WTC11 (cell line): Measurements from ENCODE around the gene TACC2. TPM values are rescaled to one million over a fixed set of nuclear protein-coding genes. Genes with fewer than 3 reads are reported as not detected.

ENCODE experiments used
- ATAC-seq: fragments of 200-7000 bp; cut with Tn5 transposase; 2 replicates; pipeline ENCODE4 v1.10.0; 2021; ENCODE audit warnings: mild to moderate bottlenecking, moderate library complexity
- CTCF ChIA-PET: fragments of 300-600 bp; sonication (Branson Sonifier 250); formaldehyde crosslinking; loops from one replicate; lab custom pipeline; 2021; ENCODE audit warnings: antibody characterized with exemption; lab: Charles Lee
- POLR2A ChIA-PET: fragments of 350-600 bp; sonication (Branson Sonifier 250); formaldehyde crosslinking; loops from one replicate; lab custom pipeline; 2021; ENCODE audit warnings: antibody characterized with exemption; lab: Charles Lee
- DNase-seq: peaks from one replicate; pipeline ENCODE4 v3.0.0; 2021; ENCODE audit warnings: low spot score
- H3K27ac Mint-ChIP-seq: 2 replicates; pipeline ENCODE4 v1.8.0; 2021; ENCODE audit warnings: mixed read lengths
- H3K27me3 Mint-ChIP-seq: 2 replicates; pipeline ENCODE4 v1.8.0; 2021; ENCODE audit warnings: low read depth, mild to moderate bottlenecking, moderate library complexity, mixed read lengths
- H3K36me3 Mint-ChIP-seq: 2 replicates; pipeline ENCODE4 v1.8.0; 2021; ENCODE audit warnings: mixed read lengths
- H3K4me1 Mint-ChIP-seq: 2 replicates; pipeline ENCODE4 v1.8.0; 2022; ENCODE audit warnings: mixed read lengths
- H3K4me3 Mint-ChIP-seq: 2 replicates; pipeline ENCODE4 v1.8.0; 2021; ENCODE audit warnings: mild to moderate bottlenecking, moderate library complexity, mixed read lengths
- H3K9me3 Mint-ChIP-seq: 2 replicates; pipeline ENCODE4 v1.8.0; 2021; ENCODE audit warnings: mixed read lengths
- ATF1 ChIP-seq: sonication (generic); formaldehyde crosslinking; IDR thresholded peaks from 2 replicates; pipeline ENCODE4 v1.8.1; 2023; ENCODE audit warnings: mild to moderate bottlenecking, moderate library complexity, missing genetic modification reagents
- EMX1 ChIP-seq: fragments of 250-450 bp; sonication (Bioruptor Pico); IDR thresholded peaks from 2 replicates; pipeline ENCODE4 v1.8.0; 2021; ENCODE audit warnings: mild to moderate bottlenecking
- ESRRA ChIP-seq: sonication (generic); formaldehyde crosslinking; IDR thresholded peaks from 2 replicates; pipeline ENCODE4 v1.8.1; 2022; ENCODE audit warnings: mild to moderate bottlenecking, missing genetic modification reagents, borderline replicate concordance
- FOXJ3 ChIP-seq: sonication (generic); formaldehyde crosslinking; IDR thresholded peaks from 2 replicates; pipeline ENCODE4 v1.9.0; 2021; ENCODE audit warnings: missing genetic modification reagents, mild to moderate bottlenecking, borderline replicate concordance
- FOXK1 ChIP-seq: sonication (generic); formaldehyde crosslinking; IDR thresholded peaks from 2 replicates; pipeline ENCODE4 v1.8.0; 2022; ENCODE audit warnings: mild to moderate bottlenecking, moderate library complexity, missing genetic modification reagents
- GTF2I ChIP-seq: fragments of 250-450 bp; sonication (Bioruptor Pico); conservative IDR thresholded peaks from 2 replicates; pipeline ENCODE4 v1.4.0; 2021; ENCODE audit warnings: mild to moderate bottlenecking
- IRF2 ChIP-seq: sonication (generic); formaldehyde crosslinking; IDR thresholded peaks from 2 replicates; pipeline ENCODE4 v1.8.0; 2022; ENCODE audit warnings: low read depth, missing genetic modification reagents, borderline replicate concordance
- KAT7 ChIP-seq: sonication (generic); formaldehyde crosslinking; IDR thresholded peaks from 2 replicates; pipeline ENCODE4 v1.8.1; 2023; ENCODE audit warnings: missing genetic modification reagents, mild to moderate bottlenecking, borderline replicate concordance
- RELA ChIP-seq: sonication (generic); formaldehyde crosslinking; IDR thresholded peaks from 2 replicates; pipeline ENCODE4 v1.8.1; 2022; ENCODE audit warnings: missing genetic modification reagents, mild to moderate bottlenecking, borderline replicate concordance
- SMAD3 ChIP-seq: sonication (generic); formaldehyde crosslinking; IDR thresholded peaks from 2 replicates; pipeline ENCODE4 v1.8.0; 2022; ENCODE audit warnings: missing genetic modification reagents, mild to moderate bottlenecking, borderline replicate concordance
- SMAD4 ChIP-seq: sonication (generic); formaldehyde crosslinking; IDR thresholded peaks from 2 replicates; pipeline ENCODE4 v1.8.0; 2022; ENCODE audit warnings: mild to moderate bottlenecking, missing genetic modification reagents
- SOX15 ChIP-seq: fragments of 250-450 bp; sonication (Bioruptor Pico); IDR thresholded peaks from 2 replicates; pipeline ENCODE4 v1.9.0; 2021; ENCODE audit warnings: mild to moderate bottlenecking
- SP1 ChIP-seq: sonication (generic); formaldehyde crosslinking; conservative IDR thresholded peaks from 2 replicates; pipeline ENCODE4 v1.8.1; 2022; ENCODE audit warnings: missing genetic modification reagents
- ZBTB21 ChIP-seq: sonication (generic); formaldehyde crosslinking; IDR thresholded peaks from 2 replicates; pipeline ENCODE4 v1.8.1; 2023; ENCODE audit warnings: mild to moderate bottlenecking, missing genetic modification reagents, borderline replicate concordance
- ZNF138 ChIP-seq: sonication (generic); formaldehyde crosslinking; conservative IDR thresholded peaks from 2 replicates; pipeline ENCODE4 v1.8.1; 2022; ENCODE audit warnings: mild to moderate bottlenecking, moderate library complexity, missing genetic modification reagents
- total RNA-seq: library from RNA; stranded (reverse); gene quantifications from 3 replicates; pipeline ENCODE4 v1.2.3, GENCODE V29; 2021
- TF ChIP-seq, protein P1 (sequence below): sonication (generic); formaldehyde crosslinking; IDR thresholded peaks from 2 replicates; pipeline ENCODE4 v1.8.1; 2022; ENCODE audit warnings: low read depth, mild to moderate bottlenecking, moderate library complexity, missing genetic modification reagents, borderline replicate concordance
- TF ChIP-seq, protein P2 (sequence below): fragments of 250-450 bp; sonication (Bioruptor Pico); IDR thresholded peaks from 2 replicates; pipeline ENCODE4 v1.9.0; 2021; ENCODE audit warnings: mild to moderate bottlenecking, borderline replicate concordance
- TF ChIP-seq, protein P3 (sequence below): fragments of 250-450 bp; sonication (Bioruptor Pico); IDR thresholded peaks from 2 replicates; pipeline ENCODE4 v1.8.0; 2021; ENCODE audit warnings: mild to moderate bottlenecking
- TF ChIP-seq, protein P4 (sequence below): fragments of 250-450 bp; sonication (Bioruptor Pico); IDR thresholded peaks from 2 replicates; pipeline ENCODE4 v2.1.2; 2022; ENCODE audit warnings: mild to moderate bottlenecking, moderate library complexity

TACC2 gene
- total RNA-seq, 1 experiment from 2014 or later: 28.9 TPM

DNA sequence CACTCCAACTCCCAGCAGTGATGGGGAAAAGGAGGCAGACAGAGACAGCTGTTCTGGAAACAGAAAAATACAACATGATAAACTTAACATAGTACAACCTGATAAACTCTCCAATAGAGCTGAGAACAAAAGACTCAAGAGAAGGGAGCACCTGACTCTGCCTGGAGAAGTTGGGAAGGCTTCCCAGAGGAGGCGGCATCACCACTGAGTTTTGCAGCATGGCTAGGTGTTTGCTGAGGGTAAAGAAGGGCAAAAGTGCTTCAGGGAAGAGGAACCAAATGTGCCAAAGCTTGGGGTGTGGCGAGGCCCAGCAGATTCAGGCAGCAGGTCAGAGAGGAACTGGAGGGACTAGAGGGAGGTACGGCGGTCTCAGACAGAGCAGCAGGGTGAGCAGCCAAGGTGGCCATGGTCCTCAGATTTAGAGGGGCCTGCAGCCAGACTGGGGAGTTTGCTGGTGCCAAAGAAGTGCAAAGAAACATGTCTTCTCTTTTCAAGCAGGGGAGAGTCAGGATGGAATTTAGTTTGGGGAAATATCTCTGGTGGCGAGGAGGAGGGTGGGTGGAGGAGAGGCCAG, 162.2 kb downstream of the TACC2 start:
- Mint-ChIP-seq H3K27me3 (no peaks in the 10 kb centered on the region), H3K4me1 (peaks cover 38% of the 10 kb centered on the region), H3K36me3 (peaks cover 3% of the 10 kb centered on the region), H3K27ac (peak overlapping the region; percentile 74; the same call in 1 of the 2 replicates), H3K9me3 (no peaks in the 10 kb centered on the region), H3K4me3 (no peak overlapping the region)
- TF ChIP-seq ZBTB21 (CRISPR knock-in tag): no peak
- TF ChIP-seq FOXK1 (CRISPR knock-in tag): no peak
- DNase-seq (no peak), ATAC-seq (no peak)
- ChIA-PET CTCF (no interaction called here), POLR2A (no interaction called here)

DNA sequence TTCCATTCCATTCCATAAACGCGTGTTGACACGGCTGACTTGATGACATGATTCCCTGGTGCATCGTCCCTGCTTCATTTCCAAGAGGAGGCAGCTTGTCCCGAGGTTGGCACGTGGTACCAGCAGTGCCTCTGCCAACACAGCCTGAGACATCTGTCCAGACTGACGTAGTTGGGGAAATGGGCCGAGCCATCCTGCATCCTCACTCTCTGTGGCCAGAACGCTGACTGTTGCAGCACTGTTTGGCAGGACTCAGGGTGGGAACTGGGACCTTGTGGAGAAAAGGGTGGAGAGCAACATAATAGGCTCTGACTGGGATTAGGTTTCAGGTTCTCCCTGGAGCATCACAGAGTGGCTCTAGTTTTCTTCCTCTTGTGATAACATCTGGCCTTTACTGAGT, 163.6 kb downstream of the TACC2 start:
- H3K27ac Mint-ChIP-seq: peak overlapping the region; percentile 43; the same call in 1 of the 2 replicates
- ChIA-PET CTCF (no interaction called here), POLR2A (no interaction called here)
- TF ChIP-seq SP1 (CRISPR knock-in tag): no peak
- no peak for TF ChIP-seq ESRRA (CRISPR knock-in tag)
- TF ChIP-seq, protein P1, sequence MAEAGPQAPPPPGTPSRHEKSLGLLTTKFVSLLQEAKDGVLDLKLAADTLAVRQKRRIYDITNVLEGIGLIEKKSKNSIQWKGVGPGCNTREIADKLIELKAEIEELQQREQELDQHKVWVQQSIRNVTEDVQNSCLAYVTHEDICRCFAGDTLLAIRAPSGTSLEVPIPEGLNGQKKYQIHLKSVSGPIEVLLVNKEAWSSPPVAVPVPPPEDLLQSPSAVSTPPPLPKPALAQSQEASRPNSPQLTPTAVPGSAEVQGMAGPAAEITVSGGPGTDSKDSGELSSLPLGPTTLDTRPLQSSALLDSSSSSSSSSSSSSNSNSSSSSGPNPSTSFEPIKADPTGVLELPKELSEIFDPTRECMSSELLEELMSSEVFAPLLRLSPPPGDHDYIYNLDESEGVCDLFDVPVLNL (CRISPR knock-in tag): no peak
- DNase-seq: no peak
- ATAC-seq: no peak
- H3K9me3 Mint-ChIP-seq: no peaks in the 10 kb centered on the region
- no peak overlapping the region for H3K4me3 Mint-ChIP-seq
- peaks cover 3% of the 10 kb centered on the region for H3K36me3 Mint-ChIP-seq
- H3K4me1 Mint-ChIP-seq: peaks cover 51% of the 10 kb centered on the region
- no peaks in the 10 kb centered on the region for H3K27me3 Mint-ChIP-seq

DNA sequence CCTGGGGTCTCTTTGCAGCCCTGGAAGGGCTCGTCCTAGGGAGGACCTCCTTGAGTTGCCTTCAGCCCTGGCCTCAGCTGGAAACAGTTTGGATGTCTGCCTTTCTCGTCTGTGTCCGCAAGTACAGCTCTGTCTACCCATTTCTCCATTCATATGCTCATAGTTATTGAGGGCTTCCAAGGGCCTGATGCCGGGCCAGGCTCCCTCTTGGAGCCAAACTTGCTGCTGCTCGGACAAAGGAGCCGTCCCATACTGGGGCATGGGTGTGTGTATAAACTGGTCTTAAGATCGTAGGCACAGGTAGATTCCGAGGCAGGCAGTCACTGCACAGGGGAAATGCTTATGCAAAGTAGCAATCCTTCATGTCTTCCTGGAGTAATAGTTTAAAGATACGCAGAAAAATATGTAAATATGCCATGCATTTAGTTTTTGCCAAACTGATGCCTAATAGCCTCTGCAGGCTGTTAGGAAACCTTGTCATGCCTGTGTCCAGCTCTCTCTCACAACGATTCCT, 165.1 kb downstream of the TACC2 start:
- ATAC-seq (no peak), DNase-seq (no peak)
- no peak overlapping the region for H3K4me3 Mint-ChIP-seq
- POLR2A ChIA-PET: interaction anchor here (1.1 kb wide), 1 partner anchor 9 kb away, joined by 3 read pairs; no protein-coding TSS in a partner anchor
- no peaks in the 10 kb centered on the region for H3K36me3 Mint-ChIP-seq
- no peaks in the 10 kb centered on the region for H3K27me3 Mint-ChIP-seq
- H3K27ac Mint-ChIP-seq: peak overlapping the region; percentile 84
- TF ChIP-seq RELA: no peak
- TF ChIP-seq, protein P2, sequence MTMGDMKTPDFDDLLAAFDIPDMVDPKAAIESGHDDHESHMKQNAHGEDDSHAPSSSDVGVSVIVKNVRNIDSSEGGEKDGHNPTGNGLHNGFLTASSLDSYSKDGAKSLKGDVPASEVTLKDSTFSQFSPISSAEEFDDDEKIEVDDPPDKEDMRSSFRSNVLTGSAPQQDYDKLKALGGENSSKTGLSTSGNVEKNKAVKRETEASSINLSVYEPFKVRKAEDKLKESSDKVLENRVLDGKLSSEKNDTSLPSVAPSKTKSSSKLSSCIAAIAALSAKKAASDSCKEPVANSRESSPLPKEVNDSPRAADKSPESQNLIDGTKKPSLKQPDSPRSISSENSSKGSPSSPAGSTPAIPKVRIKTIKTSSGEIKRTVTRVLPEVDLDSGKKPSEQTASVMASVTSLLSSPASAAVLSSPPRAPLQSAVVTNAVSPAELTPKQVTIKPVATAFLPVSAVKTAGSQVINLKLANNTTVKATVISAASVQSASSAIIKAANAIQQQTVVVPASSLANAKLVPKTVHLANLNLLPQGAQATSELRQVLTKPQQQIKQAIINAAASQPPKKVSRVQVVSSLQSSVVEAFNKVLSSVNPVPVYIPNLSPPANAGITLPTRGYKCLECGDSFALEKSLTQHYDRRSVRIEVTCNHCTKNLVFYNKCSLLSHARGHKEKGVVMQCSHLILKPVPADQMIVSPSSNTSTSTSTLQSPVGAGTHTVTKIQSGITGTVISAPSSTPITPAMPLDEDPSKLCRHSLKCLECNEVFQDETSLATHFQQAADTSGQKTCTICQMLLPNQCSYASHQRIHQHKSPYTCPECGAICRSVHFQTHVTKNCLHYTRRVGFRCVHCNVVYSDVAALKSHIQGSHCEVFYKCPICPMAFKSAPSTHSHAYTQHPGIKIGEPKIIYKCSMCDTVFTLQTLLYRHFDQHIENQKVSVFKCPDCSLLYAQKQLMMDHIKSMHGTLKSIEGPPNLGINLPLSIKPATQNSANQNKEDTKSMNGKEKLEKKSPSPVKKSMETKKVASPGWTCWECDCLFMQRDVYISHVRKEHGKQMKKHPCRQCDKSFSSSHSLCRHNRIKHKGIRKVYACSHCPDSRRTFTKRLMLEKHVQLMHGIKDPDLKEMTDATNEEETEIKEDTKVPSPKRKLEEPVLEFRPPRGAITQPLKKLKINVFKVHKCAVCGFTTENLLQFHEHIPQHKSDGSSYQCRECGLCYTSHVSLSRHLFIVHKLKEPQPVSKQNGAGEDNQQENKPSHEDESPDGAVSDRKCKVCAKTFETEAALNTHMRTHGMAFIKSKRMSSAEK (CRISPR knock-in tag): no peak
- TF ChIP-seq, all 79 proteins: peak for 0
- no peaks in the 10 kb centered on the region for H3K9me3 Mint-ChIP-seq
- CTCF ChIA-PET: interaction anchor here (1.0 to 1.7 kb wide), 5 partner anchors 8 to 114 kb away, joined by 3 to 7 read pairs (median 4); no protein-coding TSS in a partner anchor
- peaks cover 48% of the 10 kb centered on the region for H3K4me1 Mint-ChIP-seq

DNA sequence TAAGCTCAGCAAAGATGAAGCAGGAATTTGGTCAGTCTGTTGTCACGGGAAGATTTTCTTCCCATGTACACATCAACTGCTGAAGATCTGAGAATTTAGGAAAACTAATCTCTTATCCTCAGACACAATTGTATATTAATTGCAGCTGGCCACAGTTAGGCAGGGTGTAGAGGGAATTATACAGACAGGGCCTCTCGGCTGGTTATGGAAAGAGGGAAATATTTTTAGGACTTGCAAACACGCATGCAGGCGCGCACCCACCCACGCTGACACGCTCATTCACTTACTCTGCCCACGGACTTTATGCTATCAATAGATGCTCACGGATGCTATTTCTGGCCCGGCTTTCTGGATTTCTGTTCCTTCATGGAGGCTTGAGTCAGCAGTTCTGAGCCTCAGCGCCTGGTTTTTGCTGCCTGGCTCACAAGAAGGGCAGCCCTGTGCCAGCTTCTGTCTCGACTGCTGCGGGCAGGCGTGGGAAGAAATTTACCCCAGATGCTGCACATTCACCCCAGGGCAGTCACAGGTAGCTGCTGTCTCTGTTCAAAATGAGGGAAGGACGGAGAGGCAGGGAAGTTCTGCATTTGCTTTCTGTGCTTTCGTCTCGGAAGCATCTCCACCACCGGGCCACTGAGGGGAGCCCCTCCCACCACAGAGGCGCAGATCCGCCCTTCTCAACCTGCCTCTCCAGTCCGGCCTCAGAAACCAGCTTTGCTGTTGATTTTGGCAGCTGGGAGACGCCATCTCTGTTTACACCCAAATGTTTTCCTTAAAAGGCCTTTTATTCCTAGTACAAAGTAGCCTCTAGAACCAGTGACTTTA, 165.8 kb downstream of the TACC2 start:
- H3K27me3 Mint-ChIP-seq: no peaks in the 10 kb centered on the region
- no peak overlapping the region for H3K4me3 Mint-ChIP-seq
- ATAC-seq: peak; percentile 80
- CTCF ChIA-PET: interaction anchor here (1.0 to 1.7 kb wide), 6 partner anchors 8 to 113 kb away, joined by 3 to 7 read pairs (median 4); no protein-coding TSS in a partner anchor
- no peaks in the 10 kb centered on the region for H3K36me3 Mint-ChIP-seq
- DNase-seq: peak; percentile 58
- H3K9me3 Mint-ChIP-seq: no peaks in the 10 kb centered on the region
- peak overlapping the region; percentile 41 for H3K27ac Mint-ChIP-seq
- POLR2A ChIA-PET: interaction anchor here (0.7 to 1.1 kb wide), 2 partner anchors 8 to 9 kb away, joined by 3 to 5 read pairs; no protein-coding TSS in a partner anchor
- peaks cover 49% of the 10 kb centered on the region for H3K4me1 Mint-ChIP-seq
- TF ChIP-seq, protein P3, sequence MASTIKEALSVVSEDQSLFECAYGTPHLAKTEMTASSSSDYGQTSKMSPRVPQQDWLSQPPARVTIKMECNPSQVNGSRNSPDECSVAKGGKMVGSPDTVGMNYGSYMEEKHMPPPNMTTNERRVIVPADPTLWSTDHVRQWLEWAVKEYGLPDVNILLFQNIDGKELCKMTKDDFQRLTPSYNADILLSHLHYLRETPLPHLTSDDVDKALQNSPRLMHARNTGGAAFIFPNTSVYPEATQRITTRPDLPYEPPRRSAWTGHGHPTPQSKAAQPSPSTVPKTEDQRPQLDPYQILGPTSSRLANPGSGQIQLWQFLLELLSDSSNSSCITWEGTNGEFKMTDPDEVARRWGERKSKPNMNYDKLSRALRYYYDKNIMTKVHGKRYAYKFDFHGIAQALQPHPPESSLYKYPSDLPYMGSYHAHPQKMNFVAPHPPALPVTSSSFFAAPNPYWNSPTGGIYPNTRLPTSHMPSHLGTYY (CRISPR knock-in tag): no peak
- TF ChIP-seq, protein P4, sequence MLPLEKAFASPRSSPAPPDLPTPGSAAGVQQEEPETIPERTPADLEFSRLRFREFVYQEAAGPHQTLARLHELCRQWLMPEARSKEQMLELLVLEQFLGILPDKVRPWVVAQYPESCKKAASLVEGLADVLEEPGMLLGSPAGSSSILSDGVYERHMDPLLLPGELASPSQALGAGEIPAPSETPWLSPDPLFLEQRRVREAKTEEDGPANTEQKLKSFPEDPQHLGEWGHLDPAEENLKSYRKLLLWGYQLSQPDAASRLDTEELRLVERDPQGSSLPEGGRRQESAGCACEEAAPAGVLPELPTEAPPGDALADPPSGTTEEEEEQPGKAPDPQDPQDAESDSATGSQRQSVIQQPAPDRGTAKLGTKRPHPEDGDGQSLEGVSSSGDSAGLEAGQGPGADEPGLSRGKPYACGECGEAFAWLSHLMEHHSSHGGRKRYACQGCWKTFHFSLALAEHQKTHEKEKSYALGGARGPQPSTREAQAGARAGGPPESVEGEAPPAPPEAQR (CRISPR knock-in tag): no peak
- TF ChIP-seq IRF2: no peak
- no peak for TF ChIP-seq GTF2I (CRISPR knock-in tag)
- no peak for TF ChIP-seq KAT7 (CRISPR knock-in tag)
- TF ChIP-seq EMX1 (CRISPR knock-in tag): no peak
- TF ChIP-seq ZNF138 (CRISPR knock-in tag): no peak
- no peak for TF ChIP-seq SOX15 (CRISPR knock-in tag)
- TF ChIP-seq SMAD3 (CRISPR knock-in tag): no peak
- no peak for TF ChIP-seq FOXJ3 (CRISPR knock-in tag)
- no peak for TF ChIP-seq SMAD4 (CRISPR knock-in tag)
- no peak for TF ChIP-seq ATF1 (CRISPR knock-in tag)
